G401 (cell line): ENCODE data around the gene AURKB. TPM values are rescaled to one million over a fixed set of nuclear protein-coding genes. Genes with fewer than 3 reads are reported as not detected.
A peak's percentile ranks its signal among the peaks of the same experiment; 100 is the strongest.
"Not testable (repeated sequence)": the region's sequence is repeated elsewhere in the genome, so short reads cannot be mapped to it uniquely, and the experiment has no call there.

Experiments
- DNase-seq: peaks from one replicate; pipeline ENCODE4 v3.0.0-alpha.2; 2015; ENCODE audit warnings: low spot score
- in situ Hi-C: cut with HindIII; loops from 2 replicates; pipeline ENCODE4 v1.10.0; 2016; ENCODE audit warnings: low sequenced_read_pairs, mixed read lengths
- total RNA-seq: library from RNA; depleted of rRNA; stranded (reverse); fragments of >200 nt; shearing (Covaris generic); gene quantifications from 2 replicates; pipeline ENCODE4 v1.2.3, GENCODE V29; 2014

AURKB gene
- total RNA-seq, 1 experiment from 2014 or later: 166 TPM

DNA sequence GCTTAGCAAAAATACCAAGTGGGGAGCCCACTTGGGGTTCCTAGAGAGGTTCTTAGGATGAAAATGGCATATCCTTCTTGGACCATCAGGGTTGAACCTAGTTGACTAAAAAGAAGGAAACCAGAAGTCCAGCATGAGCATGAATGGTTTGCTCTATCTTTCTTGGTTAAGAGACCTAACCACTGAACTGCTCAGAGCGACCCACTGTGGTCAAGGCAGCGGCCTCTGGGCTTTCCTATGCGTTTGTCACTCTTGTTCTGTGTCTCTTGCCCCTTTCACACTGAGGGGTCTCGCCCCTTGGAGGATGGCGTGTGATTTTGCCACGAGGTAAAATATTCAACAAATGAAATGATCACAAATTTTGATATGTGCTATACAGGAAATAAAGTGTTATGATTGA lies 19.9 kb downstream of the AURKB start:
- in situ Hi-C loops: no loop called here
- no peak for DNase-seq

DNA sequence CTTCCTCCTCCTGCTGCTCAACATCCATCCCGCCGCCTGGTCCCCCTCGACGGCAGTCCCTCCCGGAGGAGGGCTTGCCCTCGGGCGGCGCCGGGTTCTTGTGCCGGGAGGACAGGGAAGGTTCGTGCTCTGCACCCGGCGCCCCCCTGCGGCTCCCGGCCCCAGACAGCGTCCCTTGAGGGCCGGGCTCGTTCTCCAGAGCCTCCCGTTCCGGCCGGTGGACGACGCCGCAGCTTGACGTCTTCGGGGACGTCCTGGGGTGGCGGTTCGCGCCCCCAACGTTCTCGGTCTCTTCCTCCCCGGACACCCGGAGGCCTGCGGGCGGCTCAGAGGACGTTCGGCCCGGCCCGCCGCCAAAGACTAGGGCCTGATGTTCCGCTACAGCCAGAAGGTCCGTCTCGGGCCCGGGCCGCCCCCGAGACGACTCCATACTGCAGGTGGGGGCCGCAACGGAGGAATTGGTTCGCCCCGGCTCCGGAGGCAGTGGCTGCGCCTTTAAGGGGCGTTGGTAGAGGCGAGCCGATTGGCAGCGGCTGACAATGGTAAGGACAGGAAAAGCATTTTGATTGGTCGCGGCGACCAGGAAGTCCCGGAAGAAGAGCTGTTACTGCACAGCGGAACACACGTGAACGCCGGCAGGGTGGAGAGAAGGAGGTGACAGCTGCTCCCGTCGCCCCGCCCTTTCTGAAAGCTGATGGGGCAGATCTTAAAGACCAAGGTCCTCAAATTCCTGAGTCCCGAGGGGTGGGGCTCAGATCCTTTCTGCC lies 20.5 kb downstream of the AURKB start, which contains the start of gene BORCS6:
Gene BORCS6 (minus strand): TSS at position 470 of the 767 bp plus-strand sequence. CDS start 40 bp downstream, at position 430.
- in situ Hi-C loops: loop anchor here (5.0 kb wide), 1 partner anchor 68 kb away; the partner anchor contains the start of gene HES7
- DNase-seq: peak; percentile 100

DNA sequence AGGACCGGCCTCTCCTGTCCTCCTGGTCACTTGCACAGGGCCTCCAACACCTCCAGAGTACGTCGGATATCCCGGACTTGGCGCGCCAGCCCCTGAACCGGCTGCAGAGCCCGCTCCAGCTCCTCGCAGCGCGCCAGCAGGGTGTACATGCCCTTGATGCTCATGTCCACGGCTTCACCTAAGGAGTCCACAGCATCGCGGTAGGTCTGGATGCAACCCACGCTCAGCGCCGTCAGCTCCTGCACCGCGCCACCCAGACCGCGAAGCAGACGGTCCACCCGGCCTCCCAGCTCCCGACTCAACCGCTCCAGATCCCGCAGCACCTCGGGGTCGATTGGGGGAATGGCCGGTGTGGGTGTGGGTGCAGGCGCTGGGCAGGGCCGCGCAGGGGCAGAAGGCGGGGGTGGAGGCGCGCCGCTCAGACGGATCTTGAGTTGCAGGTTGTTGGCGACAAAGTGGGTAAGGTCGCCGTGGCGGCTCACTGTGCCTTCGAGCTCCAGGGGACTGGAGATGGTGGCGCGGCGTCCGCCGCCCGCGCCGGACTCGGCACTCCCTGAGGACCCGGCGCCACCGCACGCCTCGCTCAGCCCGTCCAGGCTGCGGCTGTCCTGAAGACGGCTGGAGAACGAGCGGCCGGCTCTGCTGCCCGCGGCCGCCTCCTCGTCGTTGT lies 21.2 kb downstream of the AURKB start:
- no peak for DNase-seq
- in situ Hi-C loops: loop anchor here (5.0 kb wide), 1 partner anchor 67 kb away; the partner anchor contains the start of gene HES7

DNA sequence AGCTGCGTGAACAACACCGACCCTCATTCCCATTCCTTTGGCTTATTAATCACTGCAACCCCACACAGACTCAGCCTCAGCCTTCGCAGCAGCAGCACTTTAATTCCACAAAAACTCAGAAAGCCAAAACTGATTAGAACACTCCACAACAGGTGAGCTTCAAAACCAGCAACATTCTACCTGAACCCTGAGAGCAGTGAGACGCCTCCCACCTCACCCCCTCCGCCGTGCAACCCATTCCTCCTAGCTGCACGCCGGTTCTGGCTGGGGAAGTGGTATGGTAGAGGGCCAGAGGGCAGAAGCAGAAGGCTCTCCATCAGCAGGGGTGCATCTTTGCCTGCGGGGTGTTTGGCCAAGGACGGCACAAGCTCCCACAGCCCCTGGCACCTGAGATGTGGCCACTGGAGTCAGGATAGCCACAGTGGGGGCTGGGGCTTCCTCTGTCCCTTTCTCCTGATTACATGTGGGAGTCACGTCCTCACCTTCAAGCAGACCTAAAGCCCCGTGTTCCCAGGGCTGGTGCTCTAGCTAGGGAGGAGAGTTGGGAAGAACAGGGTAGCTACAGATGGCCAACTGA lies 22.0 kb downstream of the AURKB start:
- in situ Hi-C loops: loop anchor here (5.0 kb wide), 1 partner anchor 66 kb away; the partner anchor contains the start of gene HES7

DNA sequence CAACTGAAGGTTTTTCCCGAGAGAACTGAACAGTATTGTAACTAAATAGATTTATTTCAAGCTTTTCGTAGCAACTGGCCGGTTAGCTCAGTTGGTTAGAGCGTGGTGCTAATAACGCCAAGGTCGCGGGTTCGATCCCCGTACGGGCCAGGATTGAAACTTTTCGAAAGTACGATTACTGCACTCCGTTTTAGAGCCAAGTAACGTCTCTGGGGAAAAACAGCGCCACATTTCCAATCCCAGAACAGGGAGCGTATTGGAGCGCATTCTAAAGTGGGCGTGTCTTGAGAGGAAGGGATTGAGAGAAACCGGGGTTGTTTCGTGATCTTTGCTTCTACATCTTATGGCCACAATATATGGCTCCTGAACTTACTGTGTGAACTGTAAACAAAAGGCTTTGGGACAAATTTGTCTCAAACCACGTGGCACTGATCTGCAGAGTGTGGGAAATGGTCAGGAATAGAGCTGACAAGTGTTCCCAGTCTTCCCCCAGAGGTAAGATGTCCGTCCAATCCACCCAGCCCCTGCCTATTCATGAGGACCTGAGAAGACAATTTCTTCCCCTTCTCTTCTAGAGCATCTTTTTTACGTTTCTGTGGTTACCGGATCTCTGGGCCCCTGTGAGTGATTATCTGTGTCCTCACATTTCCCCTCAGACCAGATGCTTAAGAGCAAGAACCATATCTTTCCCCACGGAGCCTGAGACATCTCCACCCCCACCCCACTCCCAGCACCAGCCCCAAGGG lies 22.7 kb downstream of the AURKB start:
- in situ Hi-C loops: loop anchor here (5.0 kb wide), 1 partner anchor 65 kb away; the partner anchor contains the start of gene HES7

More for the DNA sequence above, 22.0 kb downstream of the AURKB start:
- DNase-seq: no peak

DNA sequence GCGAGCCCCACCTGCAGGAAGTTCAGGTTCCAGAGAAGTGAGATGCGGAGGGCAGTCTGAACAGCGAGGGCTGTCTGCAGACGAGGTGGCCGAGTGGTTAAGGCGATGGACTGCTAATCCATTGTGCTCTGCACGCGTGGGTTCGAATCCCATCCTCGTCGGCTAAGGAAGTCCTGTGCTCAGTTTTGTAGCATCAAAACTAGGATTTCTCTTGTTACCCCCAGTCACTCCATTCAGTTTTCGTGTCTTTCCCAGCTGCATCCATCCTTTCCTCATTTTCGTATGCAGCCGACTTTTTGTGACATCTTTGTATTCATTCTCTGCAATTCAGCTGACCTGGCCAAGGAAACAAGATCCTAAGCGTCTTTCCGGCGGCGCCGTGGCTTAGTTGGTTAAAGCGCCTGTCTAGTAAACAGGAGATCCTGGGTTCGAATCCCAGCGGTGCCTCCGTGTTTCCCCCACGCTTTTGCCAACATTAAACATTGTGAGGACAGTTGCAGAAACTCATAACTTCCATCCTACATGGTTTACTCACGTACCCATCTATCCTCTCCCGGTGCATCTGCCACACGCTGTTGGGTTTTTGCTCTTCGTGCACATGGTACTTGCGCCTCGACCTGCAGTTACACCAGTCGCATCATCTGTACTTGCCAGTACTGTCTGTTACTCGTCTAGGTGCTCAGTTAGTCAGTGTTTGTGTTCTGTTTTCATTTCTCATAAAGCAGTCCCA lies 23.4 kb downstream of the AURKB start:
- in situ Hi-C loops: loop anchor here (5.0 kb wide), 1 partner anchor 65 kb away; the partner anchor contains the start of gene HES7
- peak; percentile 96 for DNase-seq

More for the DNA sequence above, 22.7 kb downstream of the AURKB start:
- peak; percentile 94 for DNase-seq

DNA sequence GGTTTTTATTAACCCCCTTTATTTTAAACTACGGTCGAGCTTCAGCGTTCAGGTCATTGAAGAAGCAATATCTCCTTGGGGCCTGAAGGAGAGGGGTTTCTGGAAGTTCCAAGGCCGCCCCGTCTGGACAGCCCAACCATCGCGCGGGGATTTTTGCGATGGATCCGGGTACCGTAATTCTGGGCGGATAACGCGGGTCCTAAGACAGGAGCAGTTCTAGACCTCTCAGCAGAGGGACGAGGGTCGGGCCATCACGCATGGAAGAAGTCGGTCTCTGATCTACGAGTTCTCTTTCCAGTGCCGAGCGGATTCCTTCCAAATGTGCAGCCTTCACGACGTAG lies 24.0 kb downstream of the AURKB start:
- in situ Hi-C loops: loop anchor here (5.0 kb wide), 1 partner anchor 64 kb away; the partner anchor contains the start of gene HES7
- no peak for DNase-seq

DNA sequence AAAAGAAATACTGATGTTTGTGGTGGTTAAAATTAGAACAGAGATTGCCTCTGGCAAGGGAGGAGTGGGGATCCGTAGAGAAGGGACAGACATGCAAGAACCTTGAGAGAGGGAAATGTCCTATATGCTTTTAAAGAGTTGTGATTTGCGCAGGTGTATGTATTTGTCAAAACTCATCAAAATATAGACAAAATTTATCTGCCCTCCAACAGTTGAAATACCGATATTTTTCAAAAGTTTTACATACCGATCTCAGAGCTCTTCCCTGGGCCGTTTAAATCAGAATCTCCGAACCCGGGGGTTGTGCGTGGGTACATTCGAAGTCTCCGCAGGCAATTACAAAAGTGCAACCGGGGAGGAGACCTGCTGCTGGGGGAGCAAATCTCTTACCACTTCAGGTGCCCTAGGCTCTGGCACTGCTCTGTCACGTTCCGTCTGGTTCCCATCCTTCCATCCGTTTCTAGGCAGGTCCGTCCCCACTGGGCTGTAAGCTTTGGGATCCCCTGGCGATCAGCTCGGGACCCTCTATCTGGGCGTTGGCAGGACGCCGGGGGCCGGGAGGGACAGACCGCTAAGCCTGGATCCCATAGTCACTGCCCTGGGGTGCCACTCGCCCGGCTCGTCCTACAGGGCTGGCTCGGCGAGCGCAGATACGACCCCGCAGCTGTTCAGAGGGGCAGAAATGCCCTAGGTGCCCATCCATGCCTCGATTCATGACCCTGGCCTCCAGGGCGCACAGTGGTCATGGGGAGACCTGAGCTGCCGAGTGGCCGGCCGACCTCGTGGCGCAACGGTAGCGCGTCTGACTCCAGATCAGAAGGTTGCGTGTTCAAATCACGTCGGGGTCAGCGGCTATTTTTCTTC lies 24.6 kb downstream of the AURKB start:
- in situ Hi-C loops: loop anchor here (5.0 kb wide), 1 partner anchor 64 kb away; the partner anchor contains the start of gene HES7

DNA sequence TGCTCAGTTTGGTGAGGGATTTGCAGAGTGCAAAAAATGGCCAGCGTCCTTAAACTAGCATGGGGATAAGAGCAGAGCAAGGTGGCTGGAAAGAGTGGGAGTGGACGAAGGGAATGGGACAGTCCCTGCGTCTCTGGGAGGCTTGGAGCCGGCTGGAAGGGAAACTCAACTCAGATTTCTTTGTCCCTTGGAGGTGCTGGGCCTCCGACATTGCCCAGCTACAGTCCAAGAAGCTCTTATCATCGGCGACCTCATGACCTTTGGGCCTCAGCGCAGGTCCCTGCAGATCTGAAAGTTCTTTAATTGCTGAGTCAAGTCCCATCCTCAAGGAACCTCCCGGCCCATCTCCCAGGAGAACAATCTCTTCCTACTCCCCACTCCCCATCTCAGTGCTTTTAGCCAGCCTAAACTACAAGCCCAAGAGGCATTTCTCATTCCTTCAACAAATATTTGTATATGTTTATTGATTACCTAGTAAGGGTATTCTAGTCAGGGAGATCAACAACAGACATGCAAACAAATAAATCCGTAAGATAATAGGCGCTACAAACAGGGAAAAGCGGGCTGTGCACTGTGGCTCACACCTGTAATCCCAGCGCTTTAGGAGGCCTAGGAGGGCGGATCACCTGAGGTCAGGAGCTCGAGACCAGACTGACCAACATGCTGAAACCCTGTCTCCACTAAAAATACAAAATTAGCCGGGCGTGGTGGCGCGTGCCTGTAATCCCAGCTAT lies 33.2 kb downstream of the AURKB start:
- in situ Hi-C loops: no loop called here
- no peak for DNase-seq

More for the DNA sequence above, 24.6 kb downstream of the AURKB start:
- peak; percentile 86 for DNase-seq

DNA sequence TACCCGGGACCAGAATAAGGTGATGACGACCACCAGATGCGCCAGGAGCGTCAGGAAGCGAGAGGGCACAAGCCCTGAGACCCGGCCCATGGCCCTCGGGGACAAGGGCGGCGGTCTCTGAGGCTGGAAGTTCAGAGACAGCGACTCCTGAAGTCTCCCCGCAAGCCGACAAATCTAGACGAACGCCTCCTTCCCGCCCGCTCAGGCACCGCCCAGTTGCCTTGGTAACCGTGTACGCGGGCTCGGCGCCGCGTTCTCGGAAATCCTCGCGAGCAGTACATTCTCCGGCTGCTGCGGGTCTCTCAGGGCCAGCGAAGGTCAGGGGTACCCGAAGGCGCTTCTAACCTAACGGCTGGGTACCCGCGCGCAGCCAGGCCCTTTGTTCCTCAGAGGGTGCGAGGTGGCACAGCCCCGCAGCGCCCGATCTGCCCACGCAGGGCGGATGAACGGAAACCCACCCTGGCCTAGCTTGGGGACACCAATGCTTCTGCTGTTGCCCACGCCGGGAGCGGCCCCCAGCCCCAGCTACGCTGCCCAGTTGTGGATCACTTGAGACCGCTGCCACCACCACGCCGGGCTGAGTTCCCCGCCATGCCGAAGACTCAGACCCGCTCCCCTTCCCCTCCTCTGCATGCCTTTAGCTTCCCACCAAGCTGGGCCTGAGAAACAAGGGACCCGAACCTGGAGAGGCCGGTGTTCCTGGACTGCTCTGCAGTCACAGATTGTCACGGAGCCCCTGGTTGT lies 34.0 kb downstream of the AURKB start, which contains the start of gene TMEM107:
Gene TMEM107 (minus strand): TSS at position 184 of the 744 bp plus-strand sequence. CDS start 94 bp downstream, at position 90.
- DNase-seq: peak; percentile 90
- in situ Hi-C loops: no loop called here

DNA sequence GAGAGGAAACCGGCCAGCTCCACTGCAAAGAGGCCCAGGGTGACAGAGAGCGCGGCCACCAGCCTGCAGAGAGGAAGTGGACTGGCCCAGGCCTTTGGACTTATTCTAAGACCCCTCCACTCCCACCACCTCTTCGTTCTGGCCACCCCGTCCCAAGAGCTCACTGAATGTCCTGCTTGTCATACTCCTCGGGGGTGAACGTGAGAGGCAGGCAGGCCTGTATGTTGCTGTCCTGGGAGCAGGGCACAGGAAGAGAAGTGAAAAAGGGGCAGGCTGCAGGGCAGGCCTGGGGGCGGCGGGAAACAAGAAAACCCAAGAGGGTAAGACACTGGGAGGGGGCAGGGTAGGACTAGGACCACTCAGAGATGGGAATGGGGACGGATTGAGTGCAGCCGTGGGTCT lies 34.6 kb downstream of the AURKB start:
- DNase-seq: no peak
- in situ Hi-C loops: no loop called here

DNA sequence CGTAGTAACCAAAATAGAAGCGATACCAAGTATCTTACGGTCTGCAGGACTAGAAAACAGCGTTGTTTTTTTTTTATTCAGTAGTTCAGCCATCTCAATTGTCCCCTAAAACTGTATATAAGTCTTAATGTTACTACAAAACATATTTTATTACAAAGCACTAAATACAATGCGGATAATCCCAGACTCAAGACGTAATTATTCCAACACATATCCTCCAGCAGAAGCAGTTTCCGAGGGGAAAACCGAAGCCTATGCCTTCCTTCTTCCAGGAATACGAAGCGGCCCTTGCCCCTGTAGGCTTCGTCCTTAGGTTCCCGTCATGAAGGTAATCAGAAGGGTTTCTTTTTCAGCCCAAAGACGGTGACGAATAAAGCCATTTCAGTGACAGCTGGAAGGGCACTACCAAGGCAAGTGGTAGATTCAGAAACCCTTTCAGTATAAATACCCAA lies 36.5 kb downstream of the AURKB start:
- in situ Hi-C loops: no loop called here

DNA sequence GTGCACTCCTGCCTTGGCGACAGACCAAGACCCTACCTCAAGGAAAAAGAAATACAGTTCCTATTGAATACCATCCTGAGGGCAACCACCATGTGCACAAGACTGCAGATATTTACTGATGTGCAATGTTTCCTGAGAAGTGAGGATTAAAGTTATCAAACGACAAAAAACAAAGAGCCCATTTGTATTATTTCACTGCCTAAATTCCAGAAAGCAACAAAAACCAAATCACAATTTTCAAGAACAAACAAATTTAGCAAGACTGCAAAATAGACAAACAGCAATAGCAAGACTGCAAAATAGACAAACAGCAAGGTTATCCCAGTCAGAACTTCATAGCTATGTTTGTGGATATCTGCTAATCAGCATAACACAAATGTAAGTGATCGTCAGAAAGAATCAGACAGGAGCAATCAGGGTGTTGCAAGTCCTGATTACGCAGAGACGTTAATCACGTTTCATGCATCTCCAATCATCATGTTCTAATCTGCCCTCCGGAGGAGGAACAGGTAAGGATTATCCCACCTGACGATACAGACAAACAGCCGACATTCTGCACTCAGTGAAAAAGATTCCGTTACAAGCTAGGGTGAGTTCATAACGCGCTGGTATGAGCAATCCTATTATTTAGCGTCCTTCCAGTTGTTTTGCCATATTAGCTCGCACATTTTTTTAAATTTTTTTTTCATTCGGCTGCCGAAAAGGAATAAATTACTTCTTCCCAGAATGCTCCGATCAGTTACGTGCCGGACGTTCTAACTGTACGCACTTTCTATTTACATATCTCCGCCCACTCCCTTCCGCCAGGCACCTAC lies 37.1 kb downstream of the AURKB start:
- peak; percentile 99 for DNase-seq
- in situ Hi-C loops: no loop called here

More for the DNA sequence above, 36.5 kb downstream of the AURKB start:
- no peak for DNase-seq

DNA sequence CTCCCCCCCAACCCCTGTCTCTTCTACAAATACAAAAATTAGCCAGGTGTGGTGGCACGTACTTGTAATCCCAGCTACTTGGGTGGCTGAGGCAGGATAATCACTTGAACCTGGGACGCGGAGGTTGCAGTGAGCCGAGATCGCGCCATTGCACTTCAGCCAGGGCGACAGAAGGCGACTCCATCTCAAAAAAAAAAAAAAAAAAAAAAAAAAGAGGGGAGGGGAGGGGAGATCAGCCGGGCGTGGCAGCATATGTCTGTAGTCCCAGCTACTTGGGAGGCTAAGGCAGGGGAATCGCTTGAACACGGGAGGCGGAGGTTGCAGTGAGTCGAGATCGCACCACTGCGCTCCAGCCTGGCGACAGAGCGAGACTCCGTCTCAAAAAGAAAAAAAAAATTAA lies 40.2 kb downstream of the AURKB start:
- DNase-seq: peak; percentile 60
- in situ Hi-C loops: not testable (repeated sequence)

DNA sequence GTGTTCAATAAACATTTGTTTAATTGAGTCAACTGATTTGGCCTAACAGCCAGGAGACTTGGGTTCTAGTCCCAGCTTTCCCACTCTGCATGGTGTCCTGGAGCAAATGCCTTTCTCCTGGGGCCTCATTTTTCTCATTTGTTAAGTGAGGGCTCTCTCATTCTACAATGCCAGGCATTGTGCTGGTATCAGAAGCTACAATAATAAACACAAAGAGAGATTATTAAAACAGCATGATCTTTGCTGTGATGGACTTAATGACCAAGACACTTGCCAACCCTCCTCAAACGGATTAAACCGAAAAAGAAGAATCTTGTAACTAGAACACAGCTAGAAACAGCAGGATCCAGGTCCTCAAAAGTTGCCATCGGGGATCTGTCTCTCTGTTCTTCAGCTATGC lies 42.8 kb downstream of the AURKB start:
- in situ Hi-C loops: no loop called here
- DNase-seq: no peak
